Ovary (tissue), 3 donors: ENCODE data around the gene ENGASE.

Experiments used
- POLR2A ChIP-seq: fragments of 450-650 bp; IDR thresholded peaks from one replicate; pipeline ENCODE4 v1.6.1; 2017; ENCODE audit warnings: antibody characterized with exemption, mild to moderate bottlenecking, moderate library complexity
- TF ChIP-seq, protein P1 (sequence below), 3 donors: fragments of 450-650 bp in 2 of 3; fragments of 200-600 bp in 1 of 3; IDR thresholded peaks; one replicate each; pipeline versions ENCODE4 v1.5.1 to v1.8.0; 2016 to 2022; ENCODE audit warnings: antibody characterized with exemption in 3 of 3, mild to moderate bottlenecking in 1 of 3
- donor health status: DM: no; HTN: no; CAD: no.

DNA sequence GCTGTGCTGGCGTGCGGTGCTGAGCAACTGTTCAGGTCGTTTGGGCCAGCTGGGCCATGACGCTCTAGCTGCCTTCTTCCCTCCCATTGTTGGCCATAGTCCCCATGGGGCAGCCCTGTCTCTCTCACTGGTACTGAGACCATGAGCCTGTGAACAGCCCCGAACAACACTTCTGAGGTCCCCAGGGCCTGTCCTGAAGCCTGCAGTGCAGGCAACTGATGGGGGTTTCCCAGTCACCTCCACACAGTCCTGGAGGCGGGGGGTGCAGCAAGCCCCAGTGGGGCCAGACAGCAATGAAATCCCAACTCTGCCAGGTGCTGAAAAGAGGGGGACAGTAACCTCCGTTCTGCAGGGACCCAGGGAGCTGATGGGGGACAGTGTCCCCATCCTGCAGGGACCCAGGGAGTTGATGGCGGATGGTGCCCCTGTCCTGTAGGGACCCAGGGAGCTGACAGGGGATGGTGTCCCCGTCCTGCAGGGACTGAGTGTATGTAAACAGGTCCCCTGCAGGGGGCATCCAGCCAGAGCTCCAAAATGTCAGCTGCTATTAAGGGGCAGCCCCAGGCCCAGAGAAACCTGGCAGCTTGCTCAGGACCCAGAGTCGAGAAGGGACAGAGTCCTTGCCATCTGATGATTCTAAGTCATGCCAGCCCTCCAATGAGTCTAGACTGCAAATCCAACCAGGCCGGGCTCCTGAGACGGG, 30.4 kb downstream of the ENGASE start:
- TF ChIP-seq, protein P1, sequence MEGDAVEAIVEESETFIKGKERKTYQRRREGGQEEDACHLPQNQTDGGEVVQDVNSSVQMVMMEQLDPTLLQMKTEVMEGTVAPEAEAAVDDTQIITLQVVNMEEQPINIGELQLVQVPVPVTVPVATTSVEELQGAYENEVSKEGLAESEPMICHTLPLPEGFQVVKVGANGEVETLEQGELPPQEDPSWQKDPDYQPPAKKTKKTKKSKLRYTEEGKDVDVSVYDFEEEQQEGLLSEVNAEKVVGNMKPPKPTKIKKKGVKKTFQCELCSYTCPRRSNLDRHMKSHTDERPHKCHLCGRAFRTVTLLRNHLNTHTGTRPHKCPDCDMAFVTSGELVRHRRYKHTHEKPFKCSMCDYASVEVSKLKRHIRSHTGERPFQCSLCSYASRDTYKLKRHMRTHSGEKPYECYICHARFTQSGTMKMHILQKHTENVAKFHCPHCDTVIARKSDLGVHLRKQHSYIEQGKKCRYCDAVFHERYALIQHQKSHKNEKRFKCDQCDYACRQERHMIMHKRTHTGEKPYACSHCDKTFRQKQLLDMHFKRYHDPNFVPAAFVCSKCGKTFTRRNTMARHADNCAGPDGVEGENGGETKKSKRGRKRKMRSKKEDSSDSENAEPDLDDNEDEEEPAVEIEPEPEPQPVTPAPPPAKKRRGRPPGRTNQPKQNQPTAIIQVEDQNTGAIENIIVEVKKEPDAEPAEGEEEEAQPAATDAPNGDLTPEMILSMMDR (IDR thresholded peaks at IDR 0.05) = no peak
- TF ChIP-seq POLR2A = no peak
